Peyer's patch (tissue), 4 donors: ENCODE measurements around the gene PKP3.

ENCODE experiments used
- POLR2A ChIP-seq, 2 donors: fragments of 450-650 bp; IDR thresholded peaks; one replicate each; pipeline ENCODE4 v1.5.1; 2017; ENCODE audit warnings: antibody characterized with exemption in 2 of 2, mild to moderate bottlenecking in 2 of 2, moderate library complexity in 2 of 2
- TF ChIP-seq, protein P1 (sequence below), 6 experiments: fragments of 450-650 bp in 4 of 6; fragments of 200-600 bp in 2 of 6; sonication (generic) in 1 of 6; IDR thresholded peaks; one replicate each; pipeline ENCODE4 v1.5.1; 2017 to 2019; ENCODE audit warnings: antibody characterized with exemption in 6 of 6, mild to moderate bottlenecking in 3 of 6, moderate library complexity in 1 of 6

DNA sequence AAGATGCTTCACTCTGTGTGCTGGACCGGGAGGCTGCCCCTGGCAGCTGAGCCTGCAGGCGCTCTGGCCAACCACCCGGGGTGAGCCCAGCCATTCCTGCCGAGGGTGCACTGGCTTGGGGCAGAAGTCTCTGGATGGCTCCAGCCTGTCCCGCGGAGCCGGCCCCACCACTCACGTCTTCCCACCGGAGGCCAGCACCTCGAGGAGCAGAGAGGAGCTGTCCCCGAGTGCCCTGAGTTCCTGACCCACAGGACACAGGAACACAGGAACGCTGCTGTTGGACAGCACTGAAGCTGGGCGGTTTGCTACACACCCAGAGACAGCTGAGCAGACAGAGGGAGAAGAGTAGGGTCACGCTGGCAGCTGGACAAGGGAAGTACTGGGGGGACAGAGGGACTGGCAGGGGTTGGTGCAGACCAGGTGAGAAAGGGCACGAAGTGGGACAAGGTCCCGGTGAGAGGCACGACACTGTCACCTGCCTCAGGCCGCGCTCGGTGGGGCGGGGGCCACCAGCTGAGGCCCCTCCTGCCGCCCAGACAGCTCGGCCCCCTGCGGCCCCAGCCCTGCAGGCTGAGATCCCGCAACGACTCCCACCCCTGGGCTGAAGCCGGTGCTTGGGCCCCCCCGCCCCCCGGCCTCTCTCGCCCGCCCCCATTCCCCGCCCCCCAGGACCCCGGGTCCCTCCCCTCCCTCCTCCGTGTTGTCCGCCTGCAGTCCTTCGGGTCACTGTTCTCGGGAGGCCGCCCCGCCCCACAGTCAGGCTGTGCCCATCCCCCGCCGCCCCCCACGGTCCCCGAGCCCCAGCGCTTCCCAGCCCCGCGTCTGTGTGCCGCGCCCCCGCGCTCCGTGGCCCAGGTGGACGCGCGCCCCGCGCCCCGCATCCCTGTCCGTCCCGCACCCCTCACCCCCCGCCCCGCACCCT is 25.3 kb upstream of the PKP3 start:
- TF ChIP-seq, protein P1, sequence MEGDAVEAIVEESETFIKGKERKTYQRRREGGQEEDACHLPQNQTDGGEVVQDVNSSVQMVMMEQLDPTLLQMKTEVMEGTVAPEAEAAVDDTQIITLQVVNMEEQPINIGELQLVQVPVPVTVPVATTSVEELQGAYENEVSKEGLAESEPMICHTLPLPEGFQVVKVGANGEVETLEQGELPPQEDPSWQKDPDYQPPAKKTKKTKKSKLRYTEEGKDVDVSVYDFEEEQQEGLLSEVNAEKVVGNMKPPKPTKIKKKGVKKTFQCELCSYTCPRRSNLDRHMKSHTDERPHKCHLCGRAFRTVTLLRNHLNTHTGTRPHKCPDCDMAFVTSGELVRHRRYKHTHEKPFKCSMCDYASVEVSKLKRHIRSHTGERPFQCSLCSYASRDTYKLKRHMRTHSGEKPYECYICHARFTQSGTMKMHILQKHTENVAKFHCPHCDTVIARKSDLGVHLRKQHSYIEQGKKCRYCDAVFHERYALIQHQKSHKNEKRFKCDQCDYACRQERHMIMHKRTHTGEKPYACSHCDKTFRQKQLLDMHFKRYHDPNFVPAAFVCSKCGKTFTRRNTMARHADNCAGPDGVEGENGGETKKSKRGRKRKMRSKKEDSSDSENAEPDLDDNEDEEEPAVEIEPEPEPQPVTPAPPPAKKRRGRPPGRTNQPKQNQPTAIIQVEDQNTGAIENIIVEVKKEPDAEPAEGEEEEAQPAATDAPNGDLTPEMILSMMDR (IDR thresholded peaks at IDR 0.05) = no peak
- no peak for TF ChIP-seq POLR2A (IDR thresholded peaks at IDR 0.05)
